BLaER1 treated with 17β-estradiol and CSF1 and Interleukin-3, amounts not matched to agents 10 nM and 100 nM (cell line): ENCODE data around the gene BCCIP.

Source experiments
- H3K27ac ChIP-seq, 11 experiments: shearing (Covaris generic); formaldehyde crosslinking; 2 replicates each; pipeline ENCODE4 v1.8.1; 2022
- H3K27me3 ChIP-seq, 11 experiments: shearing (Covaris generic); formaldehyde crosslinking; 2 replicates each; pipeline ENCODE4 v1.8.1; 2022
- H3K36me3 ChIP-seq, 11 experiments: shearing (Covaris generic); formaldehyde crosslinking; 2 replicates each; pipeline ENCODE4 v1.8.1; 2022
- H3K4me1 ChIP-seq, 10 experiments: shearing (Covaris generic); formaldehyde crosslinking; 2 replicates each; pipeline ENCODE4 v1.8.1; 2022
- H3K4me2 ChIP-seq, 11 experiments: shearing (Covaris generic); formaldehyde crosslinking; 2 replicates each; pipeline ENCODE4 v1.8.1; 2022
- H3K4me3 ChIP-seq, 10 experiments: shearing (Covaris generic); formaldehyde crosslinking; 2 replicates each; pipeline ENCODE4 v1.8.1; 2022
- H3K9ac ChIP-seq, 11 experiments: shearing (Covaris generic); formaldehyde crosslinking; 2 replicates each; pipeline ENCODE4 v1.8.1; 2022
- H3K9me3 ChIP-seq, 11 experiments: shearing (Covaris generic); formaldehyde crosslinking; replicated peaks in 1 of 11; 2 replicates each; pipeline ENCODE4 v1.8.1; 2022
- H4K20me1 ChIP-seq, 11 experiments: shearing (Covaris generic); formaldehyde crosslinking; 2 replicates each; pipeline ENCODE4 v1.8.1; 2022
- Cebpa-rat ChIP-seq, 11 experiments: shearing (Covaris generic); IDR thresholded peaks; 2 replicates each; pipeline ENCODE4 v1.8.1; 2022

Gene BCCIP

GRCh38 chr10:125880719-125881118 is 57.4 kb downstream of the BCCIP start:
- no peak overlapping the region for H3K4me3 ChIP-seq
- TF ChIP-seq Cebpa-rat (IDR thresholded peaks at IDR 0.05) = no peak
- H3K27me3 ChIP-seq = no peaks in the 10 kb centered on the region
- no peak overlapping the region for H3K27ac ChIP-seq
- no peaks in the 10 kb centered on the region for H3K4me1 ChIP-seq
- H3K36me3 ChIP-seq = peaks cover 56 to 94% (median 71%) of the 10 kb centered on the region in 11 experiments
- H4K20me1 ChIP-seq = peaks cover 0 to 32% (median 0%) of the 10 kb centered on the region in 11 experiments; a peak in 5 of 22 replicates
- H3K4me2 ChIP-seq = no peak overlapping the region
- H3K9ac ChIP-seq = no peak overlapping the region
- peaks cover 32 to 39% (median 37%) of the 10 kb centered on the region in 11 experiments for H3K9me3 ChIP-seq

- Histone ChIP-seq H3K27me3 (no peaks in the 10 kb centered on the region), H3K36me3 (peaks cover 51 to 94% (median 71%) of the 10 kb centered on the region in 11 experiments), H4K20me1 (peaks cover 0 to 32% (median 0%) of the 10 kb centered on the region in 11 experiments; a peak in 5 of 22 replicates), H3K27ac (no peak within 1 kb of the TSS), H3K9me3 (peaks cover 27 to 34% (median 33%) of the 10 kb centered on the region in 11 experiments), H3K4me3 (no peak within 1 kb of the TSS), H3K9ac (no peak within 1 kb of the TSS), H3K4me2 (no peak within 1 kb of the TSS), H3K4me1 (no peaks in the 10 kb centered on the region)
- TF ChIP-seq Cebpa-rat (IDR thresholded peaks at IDR 0.05) = no peak
These were observed 57.8 kb downstream of the BCCIP start, which contains the start of gene DHX32 for GRCh38 chr10:125881192-125881591. TSS of gene DHX32 (minus strand) at chr10:125881292. CDS start at chr10:125880824, 468 bp downstream.

GRCh38 chr10:125882596-125882995 is 59.2 kb downstream of the BCCIP start:
- H4K20me1 ChIP-seq = peaks cover 0 to 32% (median 0%) of the 10 kb centered on the region in 11 experiments; a peak in 6 of 22 replicates
- peaks cover 13 to 20% (median 18%) of the 10 kb centered on the region in 11 experiments for H3K9me3 ChIP-seq
- H3K4me2 ChIP-seq = no peak overlapping the region
- H3K9ac ChIP-seq = no peak overlapping the region
- no peaks in the 10 kb centered on the region for H3K4me1 ChIP-seq
- no peaks in the 10 kb centered on the region for H3K27me3 ChIP-seq
- no peak overlapping the region for H3K4me3 ChIP-seq
- TF ChIP-seq Cebpa-rat (IDR thresholded peaks at IDR 0.05) = no peak
- H3K27ac ChIP-seq = no peak overlapping the region
- peaks cover 37 to 87% (median 57%) of the 10 kb centered on the region in 11 experiments for H3K36me3 ChIP-seq

- Histone ChIP-seq H3K4me3 (no peak overlapping the region), H3K4me2 (no peak overlapping the region), H3K4me1 (no peaks in the 10 kb centered on the region), H3K9me3 (peaks cover 7 to 14% (median 12%) of the 10 kb centered on the region in 11 experiments; a peak in 19 of 22 replicates), H3K27me3 (no peaks in the 10 kb centered on the region), H3K9ac (no peak overlapping the region), H3K36me3 (peaks cover 35 to 81% (median 51%) of the 10 kb centered on the region in 11 experiments), H3K27ac (no peak overlapping the region), H4K20me1 (peaks cover 0 to 32% (median 0%) of the 10 kb centered on the region in 11 experiments; a peak in 6 of 22 replicates)
- TF ChIP-seq Cebpa-rat (IDR thresholded peaks at IDR 0.05) = no peak
These were observed 59.9 kb downstream of the BCCIP start for GRCh38 chr10:125883211-125883610.
